HG02884 (cell line): ENCODE data around the gene HIVEP2.

Experiments
- ATAC-seq: cut with Tn5 transposase; IDR thresholded peaks from one replicate; pipeline ENCODE4 v1.9.1; 2021; ENCODE audit warnings: mild to moderate bottlenecking, moderate library complexity; ENCODE audit not compliant: unreplicated experiment

The HIVEP2 gene

DNA sequence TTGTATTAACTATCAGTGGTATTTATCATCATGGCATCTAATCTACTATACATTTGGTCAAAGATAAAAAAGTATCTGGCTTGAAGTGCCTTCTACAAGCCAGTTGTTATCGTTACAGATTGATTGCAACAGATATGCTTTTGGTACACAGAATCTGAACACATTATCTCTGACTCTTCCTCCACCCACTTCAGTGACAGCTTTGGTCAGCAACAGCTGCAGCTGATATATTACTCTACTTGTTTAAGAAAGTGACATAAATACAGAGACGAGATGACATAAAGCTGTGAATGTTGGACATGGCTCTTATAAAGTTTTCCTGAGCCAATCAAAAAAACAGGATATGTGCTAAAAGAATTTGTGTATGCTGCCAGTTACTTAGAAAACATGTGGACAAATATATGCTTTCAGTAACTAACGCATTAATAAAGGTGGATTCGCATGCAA, 77.6 kb downstream of the HIVEP2 start:
- ATAC-seq, result no peak

DNA sequence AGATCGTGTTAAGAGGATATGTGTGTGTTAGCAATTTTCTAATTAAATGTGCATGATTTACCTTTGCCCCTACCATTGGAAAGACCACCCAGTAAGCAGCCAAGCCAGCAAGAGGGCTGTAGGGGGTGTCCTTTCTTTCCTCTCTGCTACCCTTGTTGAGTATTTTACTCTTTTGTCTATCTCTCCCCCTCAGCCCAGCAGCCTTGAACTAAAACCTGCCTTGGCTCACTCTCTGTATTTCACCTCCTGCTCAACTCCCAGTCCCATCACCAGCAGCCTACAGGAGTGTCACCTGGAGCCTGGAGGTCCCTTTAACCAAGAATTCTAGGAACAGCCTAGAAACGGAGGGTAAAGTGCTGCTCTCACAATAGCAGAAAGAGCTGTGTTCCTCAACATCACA, 81.0 kb downstream of the HIVEP2 start:
- ATAC-seq, result no peak

DNA sequence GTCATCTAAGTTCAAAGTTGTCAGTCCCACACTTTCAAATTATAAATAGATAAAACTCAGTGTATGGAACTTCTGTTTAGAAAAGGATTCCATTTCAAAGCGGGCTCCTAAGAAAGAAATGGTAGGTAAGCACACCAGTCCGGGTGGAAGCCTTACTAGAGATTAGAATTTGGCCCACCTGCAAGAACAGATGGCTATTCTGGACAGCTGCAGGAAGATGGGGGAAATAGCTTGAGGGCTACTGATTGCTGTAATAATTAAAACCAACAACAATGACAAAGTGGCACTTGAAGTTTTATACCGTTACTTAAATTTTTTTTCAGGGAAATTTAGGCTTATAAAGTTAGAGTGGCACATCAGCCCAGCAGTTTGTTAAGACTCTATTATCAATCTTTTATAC, 83.3 kb downstream of the HIVEP2 start:
- ATAC-seq, result no peak

DNA sequence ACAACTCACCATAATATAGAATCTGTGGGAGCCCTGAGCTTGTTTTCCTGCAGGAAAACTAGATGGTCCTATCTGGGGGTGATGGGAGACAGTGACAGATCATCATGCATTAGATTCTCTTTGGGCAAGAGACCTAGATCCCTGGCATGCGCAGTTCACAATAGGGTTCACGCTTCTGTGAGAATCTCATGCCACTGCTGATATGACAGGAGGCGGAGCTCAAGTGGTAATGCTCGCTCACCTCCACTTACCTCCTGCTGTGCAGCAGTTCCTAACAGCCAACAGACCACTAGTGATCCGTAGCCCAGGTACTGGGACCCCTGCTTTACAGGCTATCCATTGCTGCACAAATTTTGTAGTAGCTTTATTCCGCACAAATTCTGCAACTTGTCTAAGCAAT, 84.5 kb downstream of the HIVEP2 start:
- no peak for ATAC-seq

DNA sequence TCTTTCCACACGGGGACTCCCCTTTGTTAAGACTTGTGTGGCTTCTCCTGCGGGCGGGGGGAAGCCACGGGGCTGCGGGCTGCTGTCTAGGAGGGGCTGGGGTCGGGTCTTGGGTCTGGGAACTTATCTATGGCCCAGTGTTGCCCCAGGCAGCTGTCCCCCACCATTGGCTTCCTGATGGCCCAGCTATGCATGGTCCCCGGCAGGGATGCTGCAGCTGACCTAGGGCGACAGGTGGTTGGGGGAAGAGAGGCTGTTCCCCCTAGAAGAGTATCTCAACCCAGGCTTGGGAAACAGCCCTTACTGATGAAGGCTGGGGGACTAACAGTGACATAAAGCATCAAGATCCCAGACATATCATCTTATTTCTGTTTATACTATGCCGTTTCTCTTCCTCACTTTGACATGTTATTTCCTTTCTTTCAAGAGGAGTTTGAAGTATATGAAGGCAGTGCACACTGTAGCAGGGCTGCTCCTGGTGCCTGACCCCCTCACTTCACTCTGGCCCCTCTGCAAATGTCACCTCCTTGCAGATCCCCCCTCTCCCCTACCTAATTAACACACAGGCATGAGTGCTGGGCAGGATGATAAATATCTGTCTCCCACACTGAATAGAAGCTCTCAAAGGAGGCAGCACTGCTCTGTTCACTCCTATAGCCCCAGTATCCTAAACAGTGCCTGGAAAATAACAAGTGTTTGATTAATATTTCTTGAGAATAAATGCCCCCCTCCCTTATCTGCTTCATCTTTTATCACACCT, 87.0 kb downstream of the HIVEP2 start:
- ATAC-seq, result no peak

DNA sequence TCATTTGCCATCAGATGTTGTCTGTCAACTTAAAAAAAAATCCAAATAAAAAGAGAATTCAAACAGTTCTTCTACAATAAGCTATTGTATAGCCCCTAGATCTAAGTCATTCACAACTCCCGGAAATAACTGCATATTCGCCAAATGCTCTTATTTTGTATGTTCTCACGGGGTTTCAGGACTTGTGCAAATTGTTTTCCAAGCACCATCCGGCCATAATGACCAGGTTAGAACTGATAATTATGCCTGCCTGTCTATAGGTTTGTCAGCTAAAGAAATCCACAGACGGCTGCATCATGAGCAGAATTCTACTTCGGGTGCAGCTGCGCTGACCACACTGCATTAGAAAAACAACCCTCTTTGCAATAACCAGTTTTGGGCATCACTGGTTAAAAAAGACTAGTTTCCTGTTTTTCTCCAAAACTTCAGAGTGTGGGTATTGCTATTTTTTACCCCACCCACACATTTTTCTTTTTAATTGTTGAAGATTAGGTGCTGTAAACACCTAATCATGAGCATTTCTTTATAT, 87.7 kb downstream of the HIVEP2 start:
- peak; percentile 31 for ATAC-seq

DNA sequence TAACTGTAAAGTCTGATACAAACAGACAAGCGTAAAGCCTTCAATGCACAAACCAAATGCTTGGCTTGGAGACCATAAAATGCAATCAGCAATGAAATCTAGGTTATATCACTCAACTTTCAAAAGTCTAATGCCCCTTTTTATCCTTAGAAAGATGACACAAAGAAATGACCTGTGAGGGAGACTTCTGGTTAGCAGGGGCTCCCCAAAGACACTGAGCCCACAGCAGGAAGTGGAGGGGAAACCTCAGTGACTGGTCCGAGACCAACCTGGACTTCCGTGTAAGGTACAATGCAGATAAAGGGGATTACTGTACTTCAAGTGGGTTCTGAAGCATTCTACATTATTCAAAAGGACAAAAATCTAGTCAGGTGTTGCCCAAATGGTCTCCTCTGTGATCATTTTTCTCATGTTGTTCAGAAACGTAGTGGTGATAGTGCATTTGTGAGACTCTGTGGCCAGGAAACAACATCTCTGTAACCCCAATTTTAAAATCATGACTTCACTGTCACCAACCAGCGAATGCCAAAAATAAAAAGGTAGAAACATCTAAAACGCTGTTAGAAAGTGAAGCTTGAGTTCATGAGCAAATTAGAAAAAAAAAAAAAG, 88.2 kb downstream of the HIVEP2 start:
- ATAC-seq, result peak; percentile 62

DNA sequence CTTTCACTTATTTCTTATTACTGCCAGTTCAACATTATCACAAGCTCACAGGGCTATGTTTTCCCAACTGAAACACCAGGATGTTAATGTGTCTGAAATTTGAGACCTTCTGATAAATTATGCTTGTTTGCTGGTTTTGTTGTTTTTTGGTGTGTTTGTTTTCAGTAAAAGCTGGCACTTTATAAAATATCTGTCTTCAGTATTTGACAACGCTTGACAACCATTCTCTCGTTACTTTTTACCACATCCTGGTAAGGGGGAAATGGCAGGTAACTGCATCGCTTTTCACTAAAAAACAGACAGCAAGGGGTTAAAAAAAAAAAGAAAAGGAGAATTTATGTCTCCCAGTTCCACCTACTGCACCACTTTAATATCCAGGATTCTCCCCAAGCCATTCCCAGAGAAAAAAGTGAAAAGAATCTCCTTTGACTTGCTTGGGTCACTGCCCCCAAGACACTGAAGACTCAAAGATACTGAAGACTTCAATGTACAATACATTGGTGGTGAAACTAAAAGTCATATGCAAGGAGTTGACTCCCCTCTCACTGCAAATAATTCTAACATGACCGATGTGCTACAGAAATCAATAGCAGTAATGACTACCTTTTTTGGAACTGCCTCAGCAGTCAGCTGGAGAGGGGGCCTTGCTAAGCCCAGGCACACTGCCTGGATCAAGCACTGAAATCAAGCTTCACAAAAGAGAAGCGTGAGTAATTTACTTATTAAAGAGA, 88.9 kb downstream of the HIVEP2 start:
- peak; percentile 30 for ATAC-seq

DNA sequence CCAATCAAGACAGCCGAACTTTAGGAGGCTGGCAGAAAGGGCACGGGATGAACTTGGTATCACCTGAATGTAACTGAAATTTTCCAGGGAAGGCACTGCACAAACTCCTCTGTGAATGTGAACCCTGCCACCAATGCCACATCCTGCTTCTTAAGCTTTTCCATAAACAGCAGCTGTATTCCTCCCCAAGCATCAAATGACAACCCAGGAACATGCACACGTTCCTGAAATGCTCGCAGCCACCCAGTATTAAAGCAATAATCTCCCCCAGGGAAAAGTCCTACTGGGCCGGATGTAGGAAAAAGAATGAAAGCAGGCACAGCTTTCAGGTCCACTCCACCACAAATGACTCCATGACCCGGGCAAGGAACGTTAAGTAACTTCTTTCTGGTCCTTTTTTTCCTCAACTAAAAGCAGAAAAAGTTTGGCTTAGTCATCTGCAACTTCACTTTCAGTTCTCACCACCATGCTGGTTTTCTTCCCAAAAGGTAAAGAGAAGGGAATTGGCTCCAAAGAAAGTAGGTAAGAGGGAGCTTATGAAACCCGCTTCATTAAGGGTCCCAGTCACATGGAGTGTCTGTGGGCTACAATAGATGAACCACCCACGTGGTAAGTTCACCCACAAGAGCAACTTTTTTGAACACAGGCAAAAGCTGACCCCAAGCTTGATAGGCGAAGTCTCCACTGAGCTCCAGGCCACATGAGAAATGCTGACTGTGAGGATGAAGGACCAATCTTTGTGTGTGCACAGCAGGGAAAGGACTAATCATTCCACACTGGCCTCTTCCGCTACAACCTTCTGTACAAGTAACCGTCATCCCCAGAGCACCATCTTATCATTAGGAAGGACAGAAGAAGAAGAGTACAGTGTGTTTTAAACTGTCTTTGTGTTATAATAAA, 90.1 kb downstream of the HIVEP2 start:
- no peak for ATAC-seq

DNA sequence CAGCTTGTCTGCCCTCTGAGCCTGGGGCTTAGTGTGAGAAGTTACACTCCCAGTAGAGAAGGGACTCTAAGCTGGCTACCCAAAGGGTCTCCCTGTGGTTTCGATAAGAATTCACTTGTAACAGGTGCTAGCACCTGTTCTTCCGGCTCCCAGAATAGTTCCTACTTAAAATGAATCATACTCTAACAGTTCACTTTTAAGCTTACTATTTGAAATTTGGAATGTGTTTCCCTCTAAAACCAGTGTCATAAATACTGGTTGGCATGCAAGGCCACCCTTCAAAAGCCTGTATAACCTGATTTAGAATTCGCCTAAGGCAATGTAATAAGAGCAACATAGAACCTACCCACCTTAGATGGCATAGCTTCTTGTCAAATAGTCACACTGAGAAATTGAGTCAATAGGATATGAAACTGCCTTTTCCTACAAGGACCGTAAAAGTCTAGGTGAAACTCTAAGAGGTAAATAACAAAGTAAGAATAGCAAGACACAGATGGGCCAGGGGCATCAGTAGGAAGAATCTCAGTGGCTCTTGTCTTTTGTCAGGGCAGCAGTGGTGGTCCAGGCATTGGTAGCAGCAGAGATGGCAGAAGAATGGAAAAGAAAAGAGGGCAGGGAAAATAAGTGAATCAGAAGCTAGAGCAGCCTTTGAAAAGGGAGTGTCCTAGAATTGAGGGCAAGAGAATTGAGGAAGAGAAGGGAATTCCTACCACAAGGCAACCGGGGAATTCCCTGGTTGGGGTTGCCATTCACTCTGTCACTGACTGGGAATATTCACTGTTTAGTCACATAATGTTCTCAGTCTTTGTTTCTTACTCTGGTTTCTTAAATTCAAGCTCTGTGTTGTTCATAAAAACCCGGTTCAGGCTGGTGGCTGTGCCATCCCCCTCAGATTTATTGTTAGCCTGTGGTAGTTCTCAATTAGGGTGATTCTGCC, 91.5 kb downstream of the HIVEP2 start:
- no peak for ATAC-seq

DNA sequence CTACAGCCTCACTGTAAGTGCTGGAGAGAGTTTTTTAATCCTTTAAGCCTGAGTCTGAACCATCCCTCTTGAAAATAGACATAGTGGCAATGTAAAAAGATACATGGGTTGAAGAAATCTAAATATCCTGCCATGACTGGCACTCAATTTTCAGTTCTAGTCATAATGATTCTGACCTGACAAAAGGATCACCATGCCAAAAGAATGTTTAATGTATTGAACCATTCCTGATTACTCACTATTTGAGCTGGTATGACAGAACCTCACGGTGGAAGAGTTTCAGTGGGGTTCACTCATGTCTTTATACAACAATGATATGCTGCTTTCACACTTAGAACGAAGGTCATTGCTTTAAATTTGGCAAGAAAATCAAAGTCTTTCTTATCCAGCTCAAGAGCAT, 93.4 kb downstream of the HIVEP2 start:
- ATAC-seq, result no peak

DNA sequence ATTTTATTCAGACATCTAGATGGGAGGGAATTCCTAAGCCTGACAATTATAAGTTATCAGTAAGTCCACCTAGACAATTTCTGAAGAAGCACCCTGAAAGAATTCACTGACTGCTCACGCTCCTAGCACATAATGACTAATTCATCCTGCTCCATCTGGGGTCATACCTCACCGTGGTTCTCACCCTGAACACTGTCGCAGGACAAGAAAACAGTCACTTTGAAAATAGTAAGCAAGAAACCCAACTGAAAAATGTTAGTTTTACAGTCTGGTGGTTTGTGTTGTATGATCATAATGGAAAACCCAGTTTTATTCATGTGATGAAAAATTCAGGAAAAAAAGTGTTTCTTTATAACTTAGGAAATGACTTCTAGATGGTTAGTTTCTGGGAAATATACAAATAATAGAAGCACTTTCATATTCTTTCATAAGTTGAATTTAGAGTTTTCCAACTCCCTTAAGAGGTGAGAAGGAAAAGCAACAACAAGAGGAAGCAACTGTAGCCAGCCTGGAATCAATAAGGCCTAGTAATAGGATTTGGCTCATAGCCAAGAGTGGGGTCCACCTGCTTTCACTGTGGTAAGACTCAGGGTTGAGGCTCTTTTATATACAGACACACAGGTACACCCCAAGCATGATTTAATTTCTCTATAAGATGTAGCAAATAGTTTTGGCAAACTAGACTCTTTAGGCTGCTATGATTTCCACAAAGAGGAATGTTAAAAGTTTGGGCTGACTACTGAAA, 94.1 kb downstream of the HIVEP2 start:
- peak; percentile 45 for ATAC-seq

DNA sequence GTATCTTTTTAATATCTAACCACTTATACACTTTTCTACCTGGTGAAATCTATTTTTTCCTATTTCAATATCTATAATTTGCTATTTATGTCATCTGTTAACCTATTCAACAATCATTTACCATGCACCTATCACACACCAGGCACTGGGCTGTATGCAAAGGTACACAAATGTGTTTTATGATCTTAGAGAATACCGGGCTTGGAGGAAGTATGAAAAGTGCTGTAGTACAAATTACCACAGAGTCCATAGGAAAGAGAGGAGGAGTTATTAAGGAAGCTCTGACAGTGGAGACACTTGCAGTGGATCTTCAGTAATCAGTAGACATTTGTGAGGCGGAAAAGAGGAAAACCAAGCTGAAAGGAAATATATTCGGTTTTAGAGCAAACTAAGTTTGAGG, 96.0 kb downstream of the HIVEP2 start:
- ATAC-seq, result no peak

DNA sequence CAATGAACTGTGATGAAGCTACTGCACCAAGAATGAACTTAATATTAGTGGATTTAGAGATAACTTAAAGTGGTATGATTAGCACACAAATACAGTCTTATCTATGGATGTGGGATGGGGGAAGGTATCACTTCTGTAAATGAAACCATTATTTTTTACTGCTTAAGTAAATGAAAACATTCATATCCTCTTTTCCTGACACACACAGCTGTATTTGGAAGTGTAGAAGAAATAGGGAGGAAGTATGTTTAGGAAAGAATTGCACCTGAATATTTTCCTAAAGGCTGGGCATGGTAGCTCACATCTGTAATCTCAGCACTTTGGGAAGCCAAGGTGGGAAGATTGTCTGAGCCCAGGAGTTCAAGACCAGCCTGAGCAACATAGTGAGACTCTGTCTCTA, 96.8 kb downstream of the HIVEP2 start:
- ATAC-seq, result no peak

DNA sequence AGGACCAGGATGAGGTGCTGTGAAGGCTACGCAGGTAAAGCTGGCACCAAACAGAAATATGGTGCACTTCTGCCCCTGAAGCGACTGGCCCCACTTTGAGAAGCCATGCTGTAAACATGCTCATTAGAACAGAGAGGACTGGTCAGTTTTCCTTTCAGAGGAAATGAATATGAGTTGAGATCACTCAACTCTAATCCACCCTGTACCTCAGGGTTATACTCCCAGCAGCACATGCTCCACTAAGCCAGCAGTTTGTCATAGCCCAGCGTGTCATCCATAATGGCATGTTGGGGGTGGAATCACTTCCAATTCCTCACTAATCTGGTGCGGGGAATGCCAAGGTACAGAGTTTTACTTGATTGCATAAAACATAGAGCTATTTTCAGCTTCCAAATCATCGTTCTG, 98.1 kb downstream of the HIVEP2 start:
- ATAC-seq, result no peak

DNA sequence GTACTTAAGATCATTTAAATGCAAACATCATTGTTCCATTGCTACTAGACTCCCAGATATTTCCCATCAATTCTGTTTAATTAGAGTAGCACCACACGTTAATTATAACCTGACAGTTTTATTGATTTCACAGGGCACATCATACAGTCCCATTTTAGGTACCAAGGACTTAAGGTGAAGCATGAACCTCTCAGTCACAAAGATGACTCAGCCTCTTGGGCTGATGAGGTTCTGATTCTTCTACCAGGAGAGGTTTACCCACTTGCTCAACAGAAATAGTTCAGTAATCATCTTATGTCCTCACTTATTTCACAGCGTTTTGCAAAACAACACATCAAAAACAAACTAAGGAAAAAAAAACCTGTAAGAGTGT, 98.5 kb downstream of the HIVEP2 start:
- ATAC-seq, result no peak

DNA sequence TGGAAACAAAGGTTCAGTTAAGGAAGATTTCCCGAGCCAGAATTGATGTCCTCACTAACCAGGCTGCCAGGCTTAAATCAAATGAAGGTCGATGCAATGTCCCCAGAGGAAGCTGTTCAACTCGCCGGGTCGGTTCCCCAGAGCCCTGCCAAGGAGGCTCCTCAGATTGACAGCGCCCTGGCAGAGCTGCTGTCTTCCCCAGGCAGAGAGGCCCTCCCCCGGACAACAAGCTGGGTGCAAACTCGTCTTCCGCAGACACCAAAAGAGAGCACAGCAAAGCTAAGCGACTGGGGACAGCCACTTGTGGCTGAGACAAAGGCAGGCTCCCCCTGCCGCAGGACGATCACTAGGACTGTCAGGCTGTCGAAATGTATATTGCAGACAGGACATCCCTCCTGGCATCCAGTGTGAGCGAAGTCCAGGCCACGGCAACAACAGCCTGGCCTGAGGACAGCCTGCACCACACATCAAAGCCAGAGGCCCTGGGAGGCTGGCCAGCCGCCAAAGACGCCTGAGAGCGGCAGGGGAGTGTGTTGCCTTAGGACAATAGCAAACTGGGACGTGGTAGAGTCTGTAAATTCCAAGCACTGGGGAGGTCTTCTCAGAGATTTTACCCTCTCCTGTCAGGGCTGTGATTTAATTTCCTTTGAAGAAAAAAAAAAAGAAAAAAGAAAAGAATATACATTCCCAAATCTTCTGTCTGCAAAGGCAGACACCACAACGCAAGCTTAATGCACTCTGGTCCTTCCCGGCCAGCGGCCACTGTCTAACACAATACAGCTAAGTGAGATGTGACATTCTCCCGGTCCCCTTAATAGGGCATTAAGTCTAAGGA, 99.1 kb downstream of the HIVEP2 start:
- ATAC-seq, result no peak

DNA sequence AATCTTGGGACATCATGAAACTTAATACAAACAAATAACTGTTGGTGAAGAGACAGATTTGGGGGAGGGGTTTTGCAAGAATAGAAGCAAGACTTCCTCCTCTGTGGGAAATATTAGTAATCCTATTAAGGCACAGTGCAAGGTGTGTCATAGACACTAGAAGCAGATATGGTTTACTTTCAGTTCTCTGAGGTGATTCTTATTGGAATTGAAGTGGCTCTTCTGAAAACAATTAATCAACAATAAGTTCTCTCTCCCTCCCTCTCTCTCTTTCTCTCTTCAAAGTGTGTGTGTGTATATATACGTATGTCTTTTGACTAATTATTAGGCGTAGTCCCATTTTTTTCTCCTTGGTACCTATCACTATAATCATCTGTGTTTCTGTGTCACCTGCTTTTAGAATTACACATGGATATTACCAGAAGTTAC, 99.8 kb downstream of the HIVEP2 start:
- ATAC-seq, result peak; percentile 34
